Vagina (tissue), 2 donors: ENCODE data around the gene SLC9A6.

ENCODE experiments used
- CTCF ChIP-seq, 3 experiments: fragments of 450-650 bp in 2 of 3; fragments of 200-600 bp in 1 of 3; sonication (generic) in 1 of 3; IDR thresholded peaks; one replicate each; pipeline ENCODE4 v1.5.1; 2017 to 2019; ENCODE audit warnings: antibody characterized with exemption in 3 of 3, mild to moderate bottlenecking in 2 of 3, moderate library complexity in 2 of 3
- POLR2A ChIP-seq, 2 donors: fragments of 450-650 bp; IDR thresholded peaks; one replicate each; pipeline ENCODE4 v1.6.1; 2017; ENCODE audit warnings: antibody characterized with exemption in 2 of 2, mild to moderate bottlenecking in 2 of 2, moderate library complexity in 2 of 2

GRCh38 chrX:136067097-136067496, 81.9 kb downstream of the SLC9A6 start:
- TF ChIP-seq CTCF (IDR thresholded peaks at IDR 0.05) (no peak), POLR2A (IDR thresholded peaks at IDR 0.05) (no peak)
